Keratinocyte (primary cell): ENCODE measurements around the gene S100A2. TPM values are rescaled to one million over a fixed set of nuclear protein-coding genes. Genes with fewer than 3 reads are reported as not detected.
A peak's percentile ranks its signal among the peaks of the same experiment; 100 is the strongest.

Source experiments
- DNase-seq: peaks from one replicate; pipeline ENCODE4 v3.0.0-alpha.2; 2011; ENCODE audit warnings: low read depth, missing footprints, low spot score
- FAIRE-seq: peaks from 2 replicates; lab custom pipeline; 2011; peaks lifted over from hg19 to GRCh38; lab: Jason Lieb, UNC
- H2AFZ ChIP-seq: 2 replicates; pipeline ENCODE4 v1.6.0; 2012; ENCODE audit warnings: low read length, control low read depth, inconsistent platforms; ENCODE audit not compliant: control insufficient read depth
- H3K27ac ChIP-seq: 2 replicates; pipeline ENCODE4 v1.5.1; 2011; ENCODE audit warnings: low read length; ENCODE audit not compliant: control insufficient read depth, insufficient read depth
- H3K27me3 ChIP-seq: 3 replicates; pipeline ENCODE4 v1.6.0; 2011; ENCODE audit warnings: low read length; ENCODE audit not compliant: control insufficient read depth, insufficient read depth; ENCODE audit errors: extremely low read depth
- H3K36me3 ChIP-seq, 2 experiments: 2 replicates in 1 of 2; 3 replicates in 1 of 2; pipeline ENCODE4 v1.5.1; 2011; ENCODE audit warnings: low read length in 2 of 2, mild to moderate bottlenecking in 1 of 2; ENCODE audit not compliant: control insufficient read depth in 2 of 2, insufficient read depth in 2 of 2; ENCODE audit errors: extremely low read depth in 1 of 2
- H3K4me1 ChIP-seq: 3 replicates; pipeline ENCODE4 v1.5.1; 2011; ENCODE audit warnings: low read length; ENCODE audit not compliant: control insufficient read depth, insufficient read depth; ENCODE audit errors: extremely low read depth
- H3K4me2 ChIP-seq: 3 replicates; pipeline ENCODE4 v1.6.0; 2011; ENCODE audit warnings: low read depth, low read length; ENCODE audit not compliant: control insufficient read depth, insufficient read depth; ENCODE audit errors: extremely low read depth
- H3K4me3 ChIP-seq, 3 experiments: fragments of 200-600 bp in 1 of 3; sonication (generic) in 1 of 3; 2 replicates in 2 of 3; 3 replicates in 1 of 3; pipeline ENCODE4 v1.5.1; 2011 to 2016; ENCODE audit warnings: low read length in 3 of 3, mild to moderate bottlenecking in 3 of 3, control low read depth in 2 of 3, inconsistent platforms in 1 of 3, low read depth in 1 of 3, mixed read lengths in 1 of 3, mixed run types in 1 of 3, moderate library complexity in 1 of 3; ENCODE audit not compliant: control insufficient read depth in 2 of 3, insufficient read depth in 2 of 3; ENCODE audit errors: extremely low read depth in 1 of 3
- H3K79me2 ChIP-seq: 2 replicates; pipeline ENCODE4 v1.6.0; 2012; ENCODE audit warnings: low read length; ENCODE audit not compliant: control insufficient read depth, insufficient read depth
- H3K9ac ChIP-seq: 3 replicates; pipeline ENCODE4 v1.6.0; 2011; ENCODE audit warnings: low read length; ENCODE audit not compliant: control insufficient read depth, insufficient read depth; ENCODE audit errors: extremely low read depth
- H3K9me1 ChIP-seq: 3 replicates; pipeline ENCODE4 v1.6.0; 2011; ENCODE audit warnings: low read length; ENCODE audit not compliant: control insufficient read depth, insufficient read depth; ENCODE audit errors: extremely low read depth
- H3K9me3 ChIP-seq: 2 replicates; pipeline ENCODE4 v1.5.1; 2012; ENCODE audit warnings: low read depth, low read length; ENCODE audit not compliant: control insufficient read depth
- H4K20me1 ChIP-seq: 3 replicates; pipeline ENCODE4 v1.6.0; 2011; ENCODE audit warnings: low read length; ENCODE audit not compliant: control insufficient read depth, insufficient read depth; ENCODE audit errors: extremely low read depth
- EZH2 ChIP-seq: IDR thresholded peaks from one replicate; pipeline ENCODE4 v1.6.1; 2012; ENCODE audit warnings: inconsistent platforms, mild to moderate bottlenecking, low read length, moderate library complexity
- dilution Hi-C: fragments of 300-500 bp; cut with MboI; formaldehyde crosslinking; loops from one replicate; pipeline ENCODE4 v1.7.0; 2020; ENCODE audit warnings: low sequenced_read_pairs; ENCODE audit not compliant: extremely low pct_ligation_motif_present
- polyA plus RNA-seq, 5 experiments: library from polyadenylated mRNA; depleted of rRNA in 3 of 5; stranded (reverse) in 3 of 5; stranded (forward) in 1 of 5; unstranded in 1 of 5; fragments of >200 nt; gene quantifications; 1 replicate in 1 of 5; 2 replicates in 3 of 5; 3 replicates in 1 of 5; pipeline versions ENCODE4 v1.2.1 to v1.2.3, GENCODE V29; 2011 to 2012; ENCODE audit warnings: missing spikeins in 2 of 5, low read depth in 1 of 5, low replicate concordance in 1 of 5
- TF ChIP-seq, protein P1 (sequence below), 3 experiments: IDR thresholded peaks in 1 of 3; conservative IDR thresholded peaks in 1 of 3; optimal IDR thresholded peaks in 1 of 3; 2 replicates in 2 of 3; 3 replicates in 1 of 3; pipeline versions ENCODE3 to v1.5.1; 2011; ENCODE audit warnings: low read length in 3 of 3, mild to moderate bottlenecking in 3 of 3, moderate library complexity in 2 of 3, control low read depth in 1 of 3, inconsistent platforms in 1 of 3; ENCODE audit not compliant: insufficient read depth in 2 of 3; ENCODE audit errors: extremely low read depth in 1 of 3

The S100A2 gene
- polyA plus RNA-seq, 1 donor (not counting 4 experiments of a cell fraction or from before 2014, with no cell fraction given) = 12,757 TPM

DNA sequence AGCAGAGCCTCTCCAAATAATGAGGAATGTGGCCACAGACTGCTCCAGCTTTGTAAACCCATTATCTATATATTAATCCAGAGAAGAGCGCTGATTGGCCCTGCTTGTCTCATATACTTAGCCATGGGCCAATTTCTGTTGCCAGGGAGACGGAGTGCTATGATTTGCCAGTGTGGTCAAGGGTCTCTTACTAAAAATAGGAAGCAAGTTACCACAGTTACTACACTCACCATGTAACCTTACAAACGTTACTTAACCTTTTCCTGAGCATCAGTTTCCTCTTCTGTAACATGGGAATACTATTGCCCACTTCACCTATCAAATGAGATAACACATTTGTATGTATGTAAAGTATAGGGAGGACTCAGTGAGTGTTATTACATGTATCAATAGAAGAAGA lies 7.7 kb upstream of the S100A2 start:
- H3K4me1 ChIP-seq = peaks cover 45% of the 10 kb centered on the region
- TF ChIP-seq EZH2 = no peak
- TF ChIP-seq, protein P1, sequence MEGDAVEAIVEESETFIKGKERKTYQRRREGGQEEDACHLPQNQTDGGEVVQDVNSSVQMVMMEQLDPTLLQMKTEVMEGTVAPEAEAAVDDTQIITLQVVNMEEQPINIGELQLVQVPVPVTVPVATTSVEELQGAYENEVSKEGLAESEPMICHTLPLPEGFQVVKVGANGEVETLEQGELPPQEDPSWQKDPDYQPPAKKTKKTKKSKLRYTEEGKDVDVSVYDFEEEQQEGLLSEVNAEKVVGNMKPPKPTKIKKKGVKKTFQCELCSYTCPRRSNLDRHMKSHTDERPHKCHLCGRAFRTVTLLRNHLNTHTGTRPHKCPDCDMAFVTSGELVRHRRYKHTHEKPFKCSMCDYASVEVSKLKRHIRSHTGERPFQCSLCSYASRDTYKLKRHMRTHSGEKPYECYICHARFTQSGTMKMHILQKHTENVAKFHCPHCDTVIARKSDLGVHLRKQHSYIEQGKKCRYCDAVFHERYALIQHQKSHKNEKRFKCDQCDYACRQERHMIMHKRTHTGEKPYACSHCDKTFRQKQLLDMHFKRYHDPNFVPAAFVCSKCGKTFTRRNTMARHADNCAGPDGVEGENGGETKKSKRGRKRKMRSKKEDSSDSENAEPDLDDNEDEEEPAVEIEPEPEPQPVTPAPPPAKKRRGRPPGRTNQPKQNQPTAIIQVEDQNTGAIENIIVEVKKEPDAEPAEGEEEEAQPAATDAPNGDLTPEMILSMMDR (optimal IDR thresholded peaks at IDR 0.05 in 1 of 3, IDR thresholded peaks at IDR 0.05 in 1 of 3, conservative IDR thresholded peaks at IDR 0.05 in 1 of 3; ENCODE audit: extremely low read depth in 1 of 3, insufficient read depth in 2 of 3, low read length in 3 of 3) = no peak
- dilution Hi-C loops = no loop called here
- H2AFZ ChIP-seq = no peak overlapping the region
- DNase-seq (no peak), FAIRE-seq (no peak)
- peak overlapping the region; percentile 81 for H3K4me2 ChIP-seq
- no peaks in the 10 kb centered on the region for H3K36me3 ChIP-seq
- no peaks in the 10 kb centered on the region for H3K9me1 ChIP-seq
- no peaks in the 10 kb centered on the region for H3K9me3 ChIP-seq
- H3K27me3 ChIP-seq = no peaks in the 10 kb centered on the region
- H3K9ac ChIP-seq = no peak overlapping the region
- H3K4me3 ChIP-seq = no peak overlapping the region
- no peaks in the 10 kb centered on the region for H3K79me2 ChIP-seq
- H4K20me1 ChIP-seq = no peaks in the 10 kb centered on the region
- H3K27ac ChIP-seq = peak overlapping the region; percentile 81

DNA sequence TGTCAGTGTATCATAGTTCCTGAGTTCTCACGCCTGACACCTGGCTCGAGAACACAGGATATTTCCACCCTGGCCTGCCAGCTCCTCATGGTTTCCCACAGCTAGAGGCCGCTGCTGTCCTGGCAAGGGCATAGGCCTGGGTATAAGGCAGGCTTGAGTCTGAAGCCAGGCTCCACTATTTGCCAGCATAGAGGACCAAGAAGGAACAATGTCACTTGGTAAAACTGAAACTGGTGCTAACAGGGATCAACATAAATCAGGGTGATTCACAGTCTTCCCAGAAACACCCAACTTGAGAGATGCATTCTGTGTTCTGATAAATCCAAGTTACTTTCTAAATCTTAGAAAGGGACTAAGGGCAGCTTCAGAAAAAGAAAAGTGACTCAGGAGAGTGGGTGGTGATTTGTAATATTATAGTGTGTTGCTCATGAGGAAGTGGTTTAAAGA lies 6.9 kb upstream of the S100A2 start:
- H3K9me3 ChIP-seq = no peaks in the 10 kb centered on the region
- no peak overlapping the region for H3K4me3 ChIP-seq
- H4K20me1 ChIP-seq = no peaks in the 10 kb centered on the region
- dilution Hi-C loops = no loop called here
- peaks cover 45% of the 10 kb centered on the region for H3K4me1 ChIP-seq
- H3K79me2 ChIP-seq = no peaks in the 10 kb centered on the region
- H3K27me3 ChIP-seq = no peaks in the 10 kb centered on the region
- no peaks in the 10 kb centered on the region for H3K36me3 ChIP-seq
- H3K9me1 ChIP-seq = no peaks in the 10 kb centered on the region
- no peak for DNase-seq
- H3K9ac ChIP-seq = peak overlapping the region; percentile 52
- peak overlapping the region; percentile 81 for H3K27ac ChIP-seq
- peak; percentile 44 for FAIRE-seq
- no peak overlapping the region for H2AFZ ChIP-seq
- peak overlapping the region; percentile 81 for H3K4me2 ChIP-seq
- no peak for TF ChIP-seq EZH2
- TF ChIP-seq, protein P1 (optimal IDR thresholded peaks at IDR 0.05 in 1 of 3, IDR thresholded peaks at IDR 0.05 in 1 of 3, conservative IDR thresholded peaks at IDR 0.05 in 1 of 3; ENCODE audit: extremely low read depth in 1 of 3, insufficient read depth in 2 of 3, low read length in 3 of 3) = peak in 2 of 3 experiments; percentile 83 to 95
